HepG2 (cell line): ENCODE data around the gene MEX3A. TPM values are rescaled to one million over a fixed set of nuclear protein-coding genes. Genes with fewer than 3 reads are reported as not detected.

Experiments used
- DR1 ChIP-seq: sonication (generic); formaldehyde crosslinking; IDR thresholded peaks from 2 replicates; pipeline ENCODE4 v1.8.0; 2021; ENCODE audit warnings: mild to moderate bottlenecking, missing genetic modification reagents, inconsistent platforms
- GFI1 ChIP-seq: sonication (generic); formaldehyde crosslinking; IDR thresholded peaks from 2 replicates; pipeline ENCODE4 v1.5.0; 2020; ENCODE audit warnings: missing genetic modification reagents, mild to moderate bottlenecking, borderline replicate concordance
- SIX4 ChIP-seq: sonication (generic); formaldehyde crosslinking; IDR thresholded peaks from 2 replicates; pipeline ENCODE4 v1.4.0; 2020; ENCODE audit warnings: missing genetic modification reagents
- SMAD1 ChIP-seq: sonication (generic); formaldehyde crosslinking; IDR thresholded peaks from 2 replicates; pipeline ENCODE4 v1.4.0; 2020; ENCODE audit warnings: missing genetic modification reagents, low read depth, mild to moderate bottlenecking, borderline replicate concordance
- SMARCC2 ChIP-seq: fragments of 450-650 bp; IDR thresholded peaks from 2 replicates; pipeline ENCODE4 v1.6.1; 2017; ENCODE audit warnings: antibody characterized with exemption, mild to moderate bottlenecking
- TEAD3 ChIP-seq: optimal IDR thresholded peaks from 2 replicates; pipeline ENCODE3; 2016; ENCODE audit warnings: borderline replicate concordance
- THAP9 ChIP-seq: sonication (generic); formaldehyde crosslinking; IDR thresholded peaks from 2 replicates; pipeline ENCODE4; 2020; ENCODE audit warnings: missing genetic modification reagents, mild to moderate bottlenecking, borderline replicate concordance
- USF2 ChIP-seq, 2 experiments: sonication (generic) in 1 of 2; formaldehyde crosslinking in 1 of 2; IDR thresholded peaks; 2 replicates each; pipeline versions ENCODE4 v1.5.1 to v1.6.1; 2011 to 2020; ENCODE audit warnings: borderline replicate concordance in 1 of 2, low read depth in 1 of 2, low read length in 1 of 2, mild to moderate bottlenecking in 1 of 2, missing genetic modification reagents in 1 of 2, moderate library complexity in 1 of 2
- ZBTB20 ChIP-seq: sonication (generic); formaldehyde crosslinking; IDR thresholded peaks from 2 replicates; pipeline ENCODE4 v1.8.1; 2023; ENCODE audit warnings: missing genetic modification reagents, low read depth, mild to moderate bottlenecking, borderline replicate concordance
- ZBTB44 ChIP-seq: sonication (generic); formaldehyde crosslinking; IDR thresholded peaks from 2 replicates; pipeline ENCODE4 v1.4.0; 2020; ENCODE audit warnings: missing genetic modification reagents
- ZC3H4 ChIP-seq: sonication (generic); formaldehyde crosslinking; IDR thresholded peaks from 2 replicates; pipeline ENCODE4 v1.4.0; 2020; ENCODE audit warnings: missing genetic modification reagents, borderline replicate concordance
- ZFP36 ChIP-seq: fragments of 150-350 bp; IDR thresholded peaks from 2 replicates; pipeline ENCODE4 v1.6.1; 2018; ENCODE audit warnings: borderline replicate concordance, low read length, low read depth; ENCODE audit not compliant: partially characterized antibody
- ZFP62 ChIP-seq: sonication (generic); formaldehyde crosslinking; IDR thresholded peaks from 2 replicates; pipeline ENCODE4 v1.4.0; 2020; ENCODE audit warnings: missing genetic modification reagents
- ZNF136 ChIP-seq: sonication (generic); formaldehyde crosslinking; IDR thresholded peaks from 2 replicates; pipeline ENCODE4 v1.8.1; 2022; ENCODE audit warnings: low read depth, mild to moderate bottlenecking, moderate library complexity, missing genetic modification reagents
- ZNF230 ChIP-seq: sonication (generic); formaldehyde crosslinking; IDR thresholded peaks from 2 replicates; pipeline ENCODE4 v1.4.0; 2020; ENCODE audit warnings: mild to moderate bottlenecking, missing genetic modification reagents
- ZNF292 ChIP-seq: sonication (generic); formaldehyde crosslinking; IDR thresholded peaks from 2 replicates; pipeline ENCODE4 v1.8.1; 2022; ENCODE audit warnings: mild to moderate bottlenecking, low read depth, missing genetic modification reagents, borderline replicate concordance
- ZNF329 ChIP-seq: sonication (generic); formaldehyde crosslinking; IDR thresholded peaks from 2 replicates; pipeline ENCODE4 v1.9.0; 2021; ENCODE audit warnings: low read depth, mild to moderate bottlenecking, missing genetic modification reagents
- ZNF335 ChIP-seq: sonication (generic); formaldehyde crosslinking; IDR thresholded peaks from 2 replicates; pipeline ENCODE4 v1.4.0; 2020; ENCODE audit warnings: missing genetic modification reagents
- ZNF460 ChIP-seq: sonication (generic); formaldehyde crosslinking; IDR thresholded peaks from 2 replicates; pipeline ENCODE4 v1.5.1; 2020; ENCODE audit warnings: missing genetic modification reagents, mild to moderate bottlenecking, borderline replicate concordance
- ZNF546 ChIP-seq: sonication (generic); formaldehyde crosslinking; conservative IDR thresholded peaks from 2 replicates; pipeline ENCODE4 v1.8.1; 2023; ENCODE audit warnings: mild to moderate bottlenecking, missing genetic modification reagents
- ZNF557 ChIP-seq: sonication (generic); formaldehyde crosslinking; IDR thresholded peaks from 2 replicates; pipeline ENCODE4 v1.4.0; 2020; ENCODE audit warnings: missing genetic modification reagents
- ZNF776 ChIP-seq: sonication (generic); formaldehyde crosslinking; IDR thresholded peaks from 2 replicates; pipeline ENCODE4 v1.4.0; 2020; ENCODE audit warnings: mild to moderate bottlenecking, missing genetic modification reagents
- polyA plus RNA-seq, 8 experiments: library from polyadenylated mRNA; depleted of rRNA in 3 of 8; stranded (reverse) in 7 of 8; unstranded in 1 of 8; fragments of >200 nt; fragmentation: Illumina TruSeq in 4 of 8; extraction: Trizol in 4 of 8; gene quantifications; 2 replicates each; pipeline versions ENCODE4 v1.2.1 to v1.2.3, GENCODE V29; 2011 to 2016; ENCODE audit warnings: low read depth in 4 of 8, missing spikeins in 1 of 8, mixed read lengths in 1 of 8; ENCODE audit not compliant: insufficient read depth in 1 of 8
- total RNA-seq, 5 experiments: library from RNA; depleted of rRNA; stranded (reverse); fragments of >200 nt; fragmentation: Illumina TruSeq; extraction: Trizol; gene quantifications; 2 replicates each; pipeline ENCODE4 v1.2.3, GENCODE V29; 2016; ENCODE audit warnings: low read depth in 1 of 5

Gene MEX3A
- total and polyA plus RNA-seq, 2 of the 13 experiments (the other 11 are each of a cell fraction or from before 2014, with no cell fraction given) = 7.6 to 9.1 TPM

GRCh38 chr1:156054500-156055280, 27.6 kb downstream of the MEX3A start, which contains the start of gene LAMTOR2 (continued):
- TF ChIP-seq ZNF329 (CRISPR knock-in tag) (no peak), ZNF335 (CRISPR knock-in tag) (peak; percentile 85; the same call in 1 of the 2 replicates), ZC3H4 (CRISPR knock-in tag) (0 out of 2 replicates have a peak, but pooled peaks have one; percentile 8), SMARCC2 (no peak), ZBTB20 (CRISPR knock-in tag) (peak; percentile 31; the same call in 1 of the 2 replicates), THAP9 (CRISPR knock-in tag) (peak; percentile 76; the same call in 1 of the 2 replicates), SMAD1 (CRISPR knock-in tag) (peak; percentile 76; the same call in 1 of the 2 replicates), ZNF546 (CRISPR knock-in tag) (no peak; the same call in 1 of the 2 replicates), TEAD3 (CRISPR knock-in tag) (peak; percentile 52), USF2 (IDR thresholded peaks at IDR 0.05; ENCODE audit: low read depth, low read length) (no peak), USF2 (CRISPR knock-in tag; IDR thresholded peaks at IDR 0.05; ENCODE audit: borderline replicate concordance) (peak; percentile 48; the same call in 1 of the 2 replicates), ZNF776 (CRISPR knock-in tag) (peak; percentile 40; the same call in 1 of the 2 replicates), ZNF292 (CRISPR knock-in tag) (no peak), ZNF136 (no peak), GFI1 (no peak), ZFP36 (no peak), ZNF230 (CRISPR knock-in tag) (peak; percentile 64; the same call in 1 of the 2 replicates), ZFP62 (CRISPR knock-in tag) (0 out of 2 replicates have a peak, but pooled peaks have one; percentile 24), ZBTB44 (CRISPR knock-in tag) (peak; percentile 14; the same call in 1 of the 2 replicates), ZNF460 (no peak; the same call in 1 of the 2 replicates), SIX4 (CRISPR knock-in tag) (peak; percentile 56; the same call in 1 of the 2 replicates), DR1 (CRISPR knock-in tag) (no peak), ZNF557 (CRISPR knock-in tag) (0 out of 2 replicates have a peak, but pooled peaks have one; percentile 15)
